SU-DHL-6 (cell line): ENCODE results near the gene M1AP.

Experiments used
- H2AFZ ChIP-seq: fragments of 200-600 bp; sonication (generic); 2 replicates; pipeline ENCODE4 v1.6.1; 2014; ENCODE audit warnings: low read depth, mild to moderate bottlenecking, moderate library complexity, mixed read lengths, antibody characterized with exemption, low read length; ENCODE audit not compliant: severe bottlenecking
- H3F3A ChIP-seq: fragments of 200-600 bp; shearing (Covaris generic); 2 replicates; pipeline ENCODE4 v1.6.0; 2016; ENCODE audit warnings: antibody characterized with exemption, mild to moderate bottlenecking; ENCODE audit not compliant: insufficient read depth
- H3K27ac ChIP-seq: fragments of 200-600 bp; sonication (generic); 2 replicates; pipeline ENCODE4 v1.5.1; 2016; ENCODE audit warnings: low read depth, mild to moderate bottlenecking, low read length, moderate library complexity, mixed read lengths
- H3K27me3 ChIP-seq: fragments of 200-600 bp; sonication (generic), shearing (Covaris generic); 2 replicates; pipeline ENCODE4 v1.6.0; 2014; ENCODE audit warnings: mild to moderate bottlenecking, low read length
- H3K36me3 ChIP-seq: fragments of 200-600 bp; sonication (generic); 2 replicates; pipeline ENCODE4 v1.6.1; 2014; ENCODE audit warnings: mild to moderate bottlenecking, low read length, mixed read lengths
- H3K4me2 ChIP-seq: fragments of 300-600, 200-600 bp; shearing (Covaris generic), sonication (generic); 2 replicates; pipeline ENCODE4 v1.6.0; 2014; ENCODE audit warnings: low read length, low read depth, mild to moderate bottlenecking; ENCODE audit not compliant: poor library complexity, severe bottlenecking
- H3K4me3 ChIP-seq: fragments of 200-600 bp; sonication (generic); 2 replicates; pipeline ENCODE4 v1.5.1; 2014; ENCODE audit warnings: antibody characterized with exemption, low read length, mild to moderate bottlenecking, mixed read lengths; ENCODE audit not compliant: insufficient read depth, poor library complexity, severe bottlenecking
- H3K79me2 ChIP-seq: fragments of 200-600 bp; sonication (generic); 2 replicates; pipeline ENCODE4 v1.6.1; 2014; ENCODE audit warnings: mild to moderate bottlenecking, low read length, moderate library complexity; ENCODE audit not compliant: insufficient read depth
- H3K9ac ChIP-seq: fragments of 200-600 bp; sonication (generic); 2 replicates; pipeline ENCODE4 v1.7.0; 2014; ENCODE audit warnings: mild to moderate bottlenecking, low read length
- H3K9me2 ChIP-seq: fragments of 200-600 bp; sonication (generic); replicated peaks from 2 replicates; pipeline ENCODE4 v1.6.1; 2014; ENCODE audit warnings: low read length; ENCODE audit not compliant: insufficient read depth
- H3K9me3 ChIP-seq: fragments of 200-600 bp; sonication (generic); 2 replicates; pipeline ENCODE4 v1.6.1; 2014; ENCODE audit warnings: low read length, mixed read lengths; ENCODE audit not compliant: insufficient read depth
- H4K20me1 ChIP-seq: fragments of 200-600 bp; sonication (generic); 2 replicates; pipeline ENCODE4 v1.6.1; 2014; ENCODE audit warnings: low read depth, mild to moderate bottlenecking, antibody characterized with exemption, low read length, moderate library complexity, mixed read lengths
- EZH2phosphoT487 ChIP-seq: fragments of 200-600 bp; sonication (generic), shearing (Covaris generic); conservative IDR thresholded peaks from 2 replicates; pipeline ENCODE4 v1.6.1; 2018; ENCODE audit warnings: mild to moderate bottlenecking, antibody characterized with exemption, low read length, moderate library complexity, mixed read lengths
- TF ChIP-seq, protein P1 (sequence below): fragments of 200-600 bp; sonication (generic); IDR thresholded peaks from one replicate; pipeline ENCODE4 v1.5.1; 2017; ENCODE audit warnings: antibody characterized with exemption, mild to moderate bottlenecking, low read length, moderate library complexity; ENCODE audit not compliant: insufficient read depth, poor library complexity, severe bottlenecking

M1AP gene

DNA sequence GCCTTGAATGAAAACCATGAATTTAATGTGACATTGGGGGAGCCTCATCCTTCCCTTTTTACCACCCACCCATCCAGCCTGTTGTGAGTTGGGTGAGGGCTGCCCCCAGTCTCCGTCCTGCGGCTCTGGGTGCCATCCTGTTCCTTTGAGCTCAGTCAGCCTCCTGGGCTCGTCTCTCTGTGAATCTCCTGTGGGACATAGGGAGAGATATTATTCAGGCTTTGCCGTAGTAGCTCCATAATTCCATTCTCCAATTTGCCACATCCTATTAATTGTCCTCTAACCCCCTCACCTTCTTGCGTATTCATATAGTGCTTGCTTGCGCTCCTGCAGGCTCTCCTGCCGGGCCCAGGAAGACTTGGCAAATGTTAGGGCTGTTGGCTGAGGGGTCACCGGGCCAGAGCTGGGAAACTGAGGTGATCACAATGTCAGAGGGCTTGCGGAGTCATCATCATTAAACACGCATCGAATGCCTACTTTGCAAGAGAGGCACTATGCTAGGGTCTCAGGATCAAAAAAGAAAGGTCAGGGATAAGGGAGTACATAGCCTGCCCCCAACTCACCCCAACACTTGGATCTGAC lies 121.4 kb downstream of the M1AP start:
- Histone ChIP-seq H3K9me2 (no peaks in the 10 kb centered on the region), H3K9me3 (no peaks in the 10 kb centered on the region), H3F3A (0 out of 2 replicates have a peak, but pooled peaks cover 6% of the 10 kb centered on the region), H3K4me3 (no peak overlapping the region), H3K27me3 (no peaks in the 10 kb centered on the region), H3K36me3 (peaks cover 11% of the 10 kb centered on the region), H4K20me1 (no peaks in the 10 kb centered on the region), H3K4me2 (no peak overlapping the region), H3K79me2 (peaks cover 23% of the 10 kb centered on the region), H3K27ac (no peak overlapping the region), H2AFZ (no peak overlapping the region), H3K9ac (no peak overlapping the region)
- TF ChIP-seq, protein P1, sequence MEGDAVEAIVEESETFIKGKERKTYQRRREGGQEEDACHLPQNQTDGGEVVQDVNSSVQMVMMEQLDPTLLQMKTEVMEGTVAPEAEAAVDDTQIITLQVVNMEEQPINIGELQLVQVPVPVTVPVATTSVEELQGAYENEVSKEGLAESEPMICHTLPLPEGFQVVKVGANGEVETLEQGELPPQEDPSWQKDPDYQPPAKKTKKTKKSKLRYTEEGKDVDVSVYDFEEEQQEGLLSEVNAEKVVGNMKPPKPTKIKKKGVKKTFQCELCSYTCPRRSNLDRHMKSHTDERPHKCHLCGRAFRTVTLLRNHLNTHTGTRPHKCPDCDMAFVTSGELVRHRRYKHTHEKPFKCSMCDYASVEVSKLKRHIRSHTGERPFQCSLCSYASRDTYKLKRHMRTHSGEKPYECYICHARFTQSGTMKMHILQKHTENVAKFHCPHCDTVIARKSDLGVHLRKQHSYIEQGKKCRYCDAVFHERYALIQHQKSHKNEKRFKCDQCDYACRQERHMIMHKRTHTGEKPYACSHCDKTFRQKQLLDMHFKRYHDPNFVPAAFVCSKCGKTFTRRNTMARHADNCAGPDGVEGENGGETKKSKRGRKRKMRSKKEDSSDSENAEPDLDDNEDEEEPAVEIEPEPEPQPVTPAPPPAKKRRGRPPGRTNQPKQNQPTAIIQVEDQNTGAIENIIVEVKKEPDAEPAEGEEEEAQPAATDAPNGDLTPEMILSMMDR, result no peak

DNA sequence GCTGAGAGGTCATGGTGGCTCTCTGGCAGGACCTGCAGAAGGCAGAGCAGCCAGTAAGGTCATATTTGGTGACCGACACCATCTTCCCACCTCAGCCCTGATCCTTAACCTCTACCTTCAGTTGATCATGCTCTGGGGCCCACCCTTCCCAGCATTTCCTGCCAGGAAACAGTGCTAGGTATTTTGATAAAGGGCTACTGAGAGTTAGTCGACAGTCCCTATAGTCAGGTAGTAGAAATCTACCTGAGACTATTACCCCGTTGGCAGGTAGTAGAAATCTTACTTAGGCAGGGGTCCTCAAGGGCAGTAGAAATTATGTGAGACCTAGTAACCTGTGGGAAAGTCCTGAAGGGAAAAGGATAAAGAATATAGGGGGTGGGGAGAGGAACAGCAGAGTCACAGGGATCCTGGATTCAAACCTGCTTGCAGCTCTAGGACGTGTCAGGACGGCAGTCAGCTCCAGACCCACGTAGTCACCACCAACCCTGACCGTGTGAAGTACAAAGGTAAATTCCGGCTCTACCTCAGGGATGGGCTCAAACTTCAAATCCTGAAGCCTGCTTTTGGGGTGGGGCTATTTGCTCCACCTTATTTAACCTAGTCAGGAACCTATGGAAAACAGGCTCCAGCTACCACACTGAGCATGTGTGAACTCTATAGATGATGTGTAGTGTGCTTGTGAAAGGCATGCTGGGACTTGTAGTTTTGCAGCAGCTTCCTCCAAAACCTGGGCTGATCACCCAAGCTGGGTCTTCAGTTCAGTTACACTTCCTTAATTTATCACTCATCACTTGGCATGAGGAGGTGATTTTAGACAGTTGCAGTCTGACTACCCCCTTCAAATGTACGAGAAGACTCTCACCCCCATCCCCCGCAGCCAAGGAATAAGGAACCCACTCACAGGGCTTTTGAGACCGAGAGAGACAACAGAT lies 122.1 kb downstream of the M1AP start, which contains the start of gene DQX1:
DQX1 (minus strand) TSS at position 515 of the 932 bp plus-strand sequence; CDS start at position 13, 502 bp downstream.
- Histone ChIP-seq H3K79me2 (peaks cover 23% of the 10 kb centered on the region), H3K36me3 (peaks cover 11% of the 10 kb centered on the region), H2AFZ (no peak within 1 kb of the TSS), H3K27me3 (no peaks in the 10 kb centered on the region), H3K9ac (no peak within 1 kb of the TSS), H3K4me3 (no peak within 1 kb of the TSS), H4K20me1 (no peaks in the 10 kb centered on the region), H3F3A (0 out of 2 replicates have a peak, but pooled peaks cover 6% of the 10 kb centered on the region), H3K27ac (no peak within 1 kb of the TSS), H3K9me2 (no peaks in the 10 kb centered on the region), H3K9me3 (no peaks in the 10 kb centered on the region), H3K4me2 (no peak within 1 kb of the TSS)
- TF ChIP-seq EZH2phosphoT487, result no peak
- TF ChIP-seq, protein P1, result no peak

DNA sequence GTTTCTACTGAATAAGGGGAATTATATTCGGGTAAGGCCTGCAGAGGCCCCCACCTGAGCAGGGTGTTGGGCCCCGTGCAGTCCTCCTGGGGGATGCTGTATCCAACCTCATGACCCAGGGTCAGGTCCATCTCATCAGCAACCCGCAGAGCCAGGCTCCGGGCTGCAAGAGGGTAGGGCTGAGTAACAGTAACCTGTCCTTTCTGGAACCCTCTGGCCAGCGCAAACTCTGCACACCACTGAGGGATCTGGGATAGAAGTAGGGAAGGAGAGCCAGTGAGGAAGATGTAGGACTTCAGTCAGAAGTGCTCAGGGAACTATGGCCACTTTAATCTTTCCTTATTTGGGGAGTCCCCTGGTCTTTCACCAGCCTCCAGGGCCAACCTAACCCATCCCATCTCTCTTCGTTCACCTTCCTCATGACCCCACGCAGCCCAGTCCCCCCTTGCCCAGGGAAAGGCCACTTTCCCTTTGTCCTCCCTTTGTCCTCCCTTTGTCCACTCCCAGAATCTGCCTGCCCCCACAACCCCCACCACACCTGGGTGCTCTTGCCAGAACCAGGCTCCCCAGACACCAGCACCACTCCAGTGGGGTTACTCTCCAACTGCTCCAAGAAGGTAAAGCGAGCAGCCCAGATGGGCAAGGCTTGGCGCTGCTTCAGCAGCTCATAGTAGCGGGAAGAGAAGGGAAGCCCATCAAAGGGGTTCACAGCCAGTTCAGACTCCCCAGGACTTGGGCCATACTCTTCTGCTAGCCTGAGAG lies 123.0 kb downstream of the M1AP start:
- no peak overlapping the region for H3K9ac ChIP-seq

More for the DNA sequence above, 123.0 kb downstream of the M1AP start:
- Histone ChIP-seq H3K27me3 (no peaks in the 10 kb centered on the region), H2AFZ (no peak overlapping the region), H3K79me2 (peaks cover 21% of the 10 kb centered on the region), H3F3A (0 out of 2 replicates have a peak, but pooled peaks cover 6% of the 10 kb centered on the region), H3K27ac (no peak overlapping the region), H3K36me3 (peaks cover 11% of the 10 kb centered on the region), H4K20me1 (no peaks in the 10 kb centered on the region), H3K4me3 (no peak overlapping the region), H3K9me2 (no peaks in the 10 kb centered on the region), H3K9me3 (no peaks in the 10 kb centered on the region), H3K4me2 (no peak overlapping the region)
- TF ChIP-seq, protein P1, result no peak
- no peak for TF ChIP-seq EZH2phosphoT487
